Tibial nerve (tissue), 4 donors: ENCODE results near the gene CEP250.

ENCODE experiments used
- CTCF ChIP-seq, 5 experiments: fragments of 200-600 bp in 3 of 5; fragments of 450-650 bp in 2 of 5; sonication (generic) in 3 of 5; IDR thresholded peaks; one replicate each; pipeline ENCODE4 v1.5.1; 2016 to 2019; ENCODE audit warnings: antibody characterized with exemption in 5 of 5, mild to moderate bottlenecking in 3 of 5, moderate library complexity in 2 of 5
- EP300 ChIP-seq, 2 donors: sonication (generic); formaldehyde crosslinking; IDR thresholded peaks; one replicate each; pipeline ENCODE4 v1.6.1; 2017; ENCODE audit warnings: antibody characterized with exemption in 2 of 2, mild to moderate bottlenecking in 1 of 2
- POLR2A ChIP-seq, 2 donors: fragments of 450-650 bp; IDR thresholded peaks; one replicate each; pipeline ENCODE4 v1.6.1; 2017; ENCODE audit warnings: antibody characterized with exemption in 2 of 2, mild to moderate bottlenecking in 2 of 2, moderate library complexity in 2 of 2

DNA sequence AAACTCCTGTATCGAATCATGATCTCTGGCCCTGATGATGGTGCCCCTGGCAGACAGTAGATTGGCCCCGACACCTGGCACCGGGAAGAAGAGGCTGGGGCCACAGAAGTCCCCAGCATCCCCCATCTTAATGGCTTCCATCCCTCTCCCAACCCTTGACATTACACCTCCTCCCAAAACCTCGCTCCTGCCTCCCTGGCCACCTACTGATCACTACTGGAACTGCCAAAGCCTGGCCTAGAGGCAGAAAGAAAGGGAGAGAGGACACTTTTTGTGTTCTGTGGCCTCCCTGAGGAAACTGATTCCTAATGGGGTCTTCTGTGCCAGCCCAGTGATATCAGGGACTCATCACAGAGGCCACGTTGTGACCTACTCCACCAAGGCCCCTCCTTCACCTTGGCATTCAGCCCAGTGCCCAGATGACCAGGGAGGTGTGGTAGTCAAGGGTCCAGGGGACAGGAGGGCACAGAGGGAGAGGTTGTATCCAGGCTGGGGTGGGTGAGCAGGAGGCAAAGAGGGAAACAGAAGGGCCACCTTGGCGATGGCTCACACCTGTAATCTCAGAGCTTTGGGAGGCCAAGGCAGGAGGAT, 68.0 kb downstream of the CEP250 start:
- TF ChIP-seq CTCF (IDR thresholded peaks at IDR 0.05), result peak in 2 of 5 experiments; percentile 17 to 24
- TF ChIP-seq POLR2A (IDR thresholded peaks at IDR 0.05), result no peak
- no peak for TF ChIP-seq EP300 (IDR thresholded peaks at IDR 0.05)
